NCI-H774 (cell line): Measurements from ENCODE around the gene BCAS4.
"Not testable (repeated sequence)": the region's sequence is repeated elsewhere in the genome, so short reads cannot be mapped to it uniquely, and the experiment has no call there.

Source experiments
- DNase-seq: peaks from one replicate; lab custom pipeline; 2025; lab: John Stamatoyannopoulos, UW

The BCAS4 gene

GRCh38 chr20:50794846-50795634, at the start of gene BCAS4:
BCAS4 (plus strand) TSS chr20:50795061; CDS start chr20:50795084, 23 bp downstream.
- peak; percentile 74 for DNase-seq

GRCh38 chr20:50745634-50746137, 49.2 kb upstream of the BCAS4 start:
- no peak for DNase-seq

GRCh38 chr20:50746138-50746940, 48.5 kb upstream of the BCAS4 start:
- no peak for DNase-seq

GRCh38 chr20:50747275-50747674, 47.6 kb upstream of the BCAS4 start:
- DNase-seq, result no peak

GRCh38 chr20:50750145-50750671, 44.7 kb upstream of the BCAS4 start:
- DNase-seq, result no peak

- no peak for DNase-seq
These were observed 41.7 kb upstream of the BCAS4 start for GRCh38 chr20:50753152-50753551.

- DNase-seq, result no peak
These were observed 40.4 kb upstream of the BCAS4 start for GRCh38 chr20:50754420-50754819.

- no peak for DNase-seq
These were observed 38.4 kb upstream of the BCAS4 start for GRCh38 chr20:50756447-50756846.

- DNase-seq, result no peak
These were observed 36.4 kb upstream of the BCAS4 start for GRCh38 chr20:50758469-50758868.

GRCh38 chr20:50758992-50759391, 35.9 kb upstream of the BCAS4 start:
- no peak for DNase-seq

- DNase-seq, result no peak
These were observed 35.2 kb upstream of the BCAS4 start for GRCh38 chr20:50759678-50760077.

- DNase-seq, result no peak
These were observed 32.8 kb upstream of the BCAS4 start for GRCh38 chr20:50762045-50762422.

- DNase-seq, result no peak
These were observed 32.2 kb upstream of the BCAS4 start for GRCh38 chr20:50762435-50763220.

- DNase-seq, result not testable (repeated sequence)
These were observed 31.1 kb upstream of the BCAS4 start for GRCh38 chr20:50763550-50764458.

GRCh38 chr20:50765251-50765650, 29.6 kb upstream of the BCAS4 start:
- DNase-seq, result not testable (repeated sequence)

- DNase-seq, result no peak
These were observed 29.2 kb upstream of the BCAS4 start for GRCh38 chr20:50765674-50766073.

- DNase-seq, result not testable (repeated sequence)
These were observed 27.7 kb upstream of the BCAS4 start for GRCh38 chr20:50766955-50767809.

GRCh38 chr20:50768991-50769390, 25.9 kb upstream of the BCAS4 start:
- DNase-seq, result not testable (repeated sequence)

GRCh38 chr20:50769551-50770085, 25.2 kb upstream of the BCAS4 start:
- DNase-seq, result not testable (repeated sequence)
